ENCODE measurements around the gene LRRTM1.

GRCh38 chr2:80329491-80329890 lies 24.9 kb upstream of the LRRTM1 start:
- no peak for TF ChIP-seq CTCF (IDR thresholded peaks at IDR 0.05; ENCODE audit: insufficient read depth, low read length, poor library complexity, severe bottlenecking)
- no peak for TF ChIP-seq EZH2phosphoT487 (conservative IDR thresholded peaks at IDR 0.05; ENCODE audit: low read length)
